ENCODE data around the gene KIR3DL3. TPM values are rescaled to one million over a fixed set of nuclear protein-coding genes. Genes with fewer than 3 reads are reported as not detected.
"Not testable (repeated sequence)": the region's sequence is repeated elsewhere in the genome, so short reads cannot be mapped to it uniquely, and the experiment has no call there.

The KIR3DL3 gene
- total RNA-seq: not detected in 2 replicates

DNA sequence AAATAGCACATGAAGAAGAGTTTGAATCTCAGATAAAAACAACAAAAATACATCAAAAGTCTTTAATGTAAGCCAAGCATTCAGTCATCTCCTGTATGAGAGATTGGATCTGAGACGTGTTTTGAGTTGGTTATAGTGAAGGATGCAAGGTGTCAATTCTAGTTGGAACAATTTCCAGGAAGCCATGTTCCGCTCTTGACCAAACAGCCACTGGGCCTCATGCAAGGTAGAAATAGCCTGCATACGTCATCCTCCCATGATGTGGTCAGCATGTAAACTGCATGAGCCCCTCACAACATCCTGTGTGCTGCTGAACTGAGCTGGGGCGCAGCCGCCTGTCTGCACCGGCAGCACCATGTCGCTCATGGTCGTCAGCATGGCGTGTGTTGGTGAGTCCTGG is at the start of gene KIR3DL3:
Gene KIR3DL3, plus strand, starts transcription at position 301 of the 400 bp plus-strand sequence. Its CDS starts 55 bp downstream, at position 356.
- Histone ChIP-seq H3K27me3 (ENCODE audit: control insufficient read depth, insufficient read depth, low read length) (no peaks in the 10 kb centered on the region), H3K4me3 (ENCODE audit: low read depth, low read length) (no peak within 1 kb of the TSS), H3K36me3 (ENCODE audit: control insufficient read depth, insufficient read depth, low read length) (no peaks in the 10 kb centered on the region)
- TF ChIP-seq, protein P1, sequence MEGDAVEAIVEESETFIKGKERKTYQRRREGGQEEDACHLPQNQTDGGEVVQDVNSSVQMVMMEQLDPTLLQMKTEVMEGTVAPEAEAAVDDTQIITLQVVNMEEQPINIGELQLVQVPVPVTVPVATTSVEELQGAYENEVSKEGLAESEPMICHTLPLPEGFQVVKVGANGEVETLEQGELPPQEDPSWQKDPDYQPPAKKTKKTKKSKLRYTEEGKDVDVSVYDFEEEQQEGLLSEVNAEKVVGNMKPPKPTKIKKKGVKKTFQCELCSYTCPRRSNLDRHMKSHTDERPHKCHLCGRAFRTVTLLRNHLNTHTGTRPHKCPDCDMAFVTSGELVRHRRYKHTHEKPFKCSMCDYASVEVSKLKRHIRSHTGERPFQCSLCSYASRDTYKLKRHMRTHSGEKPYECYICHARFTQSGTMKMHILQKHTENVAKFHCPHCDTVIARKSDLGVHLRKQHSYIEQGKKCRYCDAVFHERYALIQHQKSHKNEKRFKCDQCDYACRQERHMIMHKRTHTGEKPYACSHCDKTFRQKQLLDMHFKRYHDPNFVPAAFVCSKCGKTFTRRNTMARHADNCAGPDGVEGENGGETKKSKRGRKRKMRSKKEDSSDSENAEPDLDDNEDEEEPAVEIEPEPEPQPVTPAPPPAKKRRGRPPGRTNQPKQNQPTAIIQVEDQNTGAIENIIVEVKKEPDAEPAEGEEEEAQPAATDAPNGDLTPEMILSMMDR (IDR thresholded peaks at IDR 0.05; ENCODE audit: insufficient read depth, low read length, poor library complexity, severe bottlenecking): no peak
- DNase-seq (ENCODE audit: low read depth): no peak

DNA sequence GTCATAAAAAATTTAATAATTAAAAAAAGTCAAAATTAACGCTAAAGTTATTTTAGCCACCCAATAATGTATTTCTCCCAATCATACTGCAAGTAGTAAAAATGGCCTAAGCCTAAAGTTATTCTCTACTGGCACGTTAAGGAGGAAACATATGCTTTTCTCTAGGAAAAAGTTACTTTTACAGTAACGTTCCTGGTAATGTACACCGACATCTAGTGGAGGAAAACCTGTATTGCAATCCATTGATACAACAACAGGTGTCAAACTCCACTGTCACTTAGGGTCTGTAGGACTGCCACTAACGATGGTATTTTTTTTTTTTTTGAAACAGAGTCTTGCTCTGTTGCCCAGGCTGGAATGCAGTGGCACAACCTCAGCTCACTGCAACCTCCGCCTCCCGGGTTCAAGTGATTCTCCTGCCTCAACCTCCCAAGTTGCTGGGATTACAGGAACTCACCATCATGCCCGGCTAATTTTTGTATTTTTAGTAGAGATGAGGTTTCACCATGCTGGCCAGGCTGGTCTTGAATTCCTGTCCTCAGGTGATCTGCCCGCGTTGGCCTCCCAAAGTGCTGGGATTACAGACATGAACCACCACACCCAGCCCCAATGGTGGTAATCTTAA is 47.9 kb upstream of the KIR3DL3 start:
- H3K4me3 ChIP-seq (ENCODE audit: low read depth, low read length); H3K27me3 ChIP-seq (ENCODE audit: control insufficient read depth, insufficient read depth, low read length); DNase-seq (ENCODE audit: low read depth); H3K36me3 ChIP-seq (ENCODE audit: control insufficient read depth, insufficient read depth, low read length): not testable (repeated sequence)
- TF ChIP-seq, protein P1 (IDR thresholded peaks at IDR 0.05; ENCODE audit: insufficient read depth, low read length, poor library complexity, severe bottlenecking): peak; percentile 73

DNA sequence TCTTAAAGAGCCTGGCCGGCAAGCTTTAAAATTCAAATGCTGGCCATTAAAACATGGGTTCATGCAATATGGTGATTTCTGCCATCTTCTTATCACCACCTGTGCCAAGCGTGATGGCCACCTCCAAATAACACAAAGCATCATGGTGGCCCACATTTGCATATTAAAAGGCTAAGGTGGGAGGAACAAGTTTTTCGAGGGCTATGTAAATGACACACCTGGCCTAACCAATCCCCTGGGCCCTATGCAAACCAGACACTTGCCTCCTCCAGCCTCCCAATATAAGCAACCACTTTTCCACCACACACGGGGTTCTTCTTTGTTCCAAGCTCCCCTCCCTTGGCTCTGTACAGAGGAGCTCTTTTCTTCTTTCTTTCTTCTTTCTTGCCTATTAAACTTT is 47.0 kb upstream of the KIR3DL3 start:
- TF ChIP-seq, protein P1 (IDR thresholded peaks at IDR 0.05; ENCODE audit: insufficient read depth, low read length, poor library complexity, severe bottlenecking): no peak
- no peak for DNase-seq (ENCODE audit: low read depth)
- H3K27me3 ChIP-seq (ENCODE audit: control insufficient read depth, insufficient read depth, low read length): no peaks in the 10 kb centered on the region
- no peak overlapping the region for H3K4me3 ChIP-seq (ENCODE audit: low read depth, low read length)
- no peaks in the 10 kb centered on the region for H3K36me3 ChIP-seq (ENCODE audit: control insufficient read depth, insufficient read depth, low read length)

DNA sequence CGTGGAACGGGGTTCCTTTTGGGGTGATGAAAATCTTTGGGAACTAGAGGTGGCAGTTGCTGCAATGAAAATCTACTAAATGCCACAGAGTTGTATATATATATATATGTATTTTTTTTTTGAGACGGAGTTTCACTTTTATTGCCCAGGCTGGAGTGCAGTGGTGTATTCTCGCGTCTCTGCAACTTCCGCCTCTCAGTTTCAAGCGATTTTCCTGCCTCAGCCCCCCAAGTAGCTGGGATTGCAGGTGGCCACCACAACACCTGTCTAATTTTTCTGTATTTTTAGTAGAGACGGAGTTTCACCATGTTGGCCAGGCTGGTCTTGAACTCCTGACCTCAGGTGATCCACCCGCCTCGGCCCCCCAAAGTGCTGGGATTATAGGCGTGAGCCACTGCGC is 42.6 kb upstream of the KIR3DL3 start:
- not testable (repeated sequence) for DNase-seq (ENCODE audit: low read depth); H3K4me3 ChIP-seq (ENCODE audit: low read depth, low read length); H3K27me3 ChIP-seq (ENCODE audit: control insufficient read depth, insufficient read depth, low read length); H3K36me3 ChIP-seq (ENCODE audit: control insufficient read depth, insufficient read depth, low read length)

DNA sequence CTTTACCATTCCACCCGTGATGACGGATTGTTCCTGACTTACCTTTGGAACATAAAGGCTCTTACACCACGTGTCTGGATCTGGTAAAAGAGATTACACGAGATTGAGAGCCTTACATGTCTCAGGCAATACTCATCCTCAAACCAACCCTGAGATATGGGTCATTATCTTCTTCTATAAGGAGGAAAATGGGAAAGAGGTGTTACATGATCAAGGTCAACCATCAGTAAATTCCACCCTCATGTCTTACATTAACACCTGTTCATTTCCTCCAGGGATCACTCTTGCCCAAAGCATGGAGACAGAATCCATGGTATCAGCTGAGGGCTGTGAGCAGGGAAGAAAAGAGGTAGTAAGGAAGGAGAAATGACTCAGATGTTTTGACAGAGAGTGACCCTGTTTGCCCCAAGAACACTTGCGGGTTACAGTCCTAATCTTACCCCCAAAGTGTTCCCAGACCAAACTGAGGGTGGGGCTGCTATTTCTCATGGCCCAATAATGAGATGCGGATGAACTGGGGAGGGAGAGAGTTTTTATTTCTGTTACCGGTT is 41.9 kb upstream of the KIR3DL3 start:
- Histone ChIP-seq H3K4me3 (ENCODE audit: low read depth, low read length) (no peak overlapping the region), H3K27me3 (ENCODE audit: control insufficient read depth, insufficient read depth, low read length) (no peaks in the 10 kb centered on the region), H3K36me3 (ENCODE audit: control insufficient read depth, insufficient read depth, low read length) (no peaks in the 10 kb centered on the region)
- no peak for DNase-seq (ENCODE audit: low read depth)
- TF ChIP-seq, protein P1 (IDR thresholded peaks at IDR 0.05; ENCODE audit: insufficient read depth, low read length, poor library complexity, severe bottlenecking): no peak

DNA sequence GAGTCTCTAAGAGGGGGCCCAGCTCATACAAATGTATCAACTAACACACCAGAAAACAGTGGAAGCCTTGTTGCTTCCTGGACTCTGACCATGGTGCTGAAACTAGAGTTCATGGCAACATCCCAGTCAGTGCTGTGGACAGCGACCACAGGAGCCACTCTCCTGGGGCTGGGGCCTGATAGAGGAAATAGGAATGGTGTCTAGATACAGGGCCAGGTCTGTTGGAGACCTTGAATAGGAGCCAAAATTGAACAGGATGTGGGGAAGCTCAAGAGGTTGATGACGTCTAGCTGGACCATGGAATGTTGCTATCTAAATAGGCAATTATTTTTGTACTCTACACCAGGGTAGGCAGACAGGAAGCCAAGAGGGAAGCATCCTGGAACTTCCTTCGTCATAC is 39.7 kb upstream of the KIR3DL3 start:
- no peaks in the 10 kb centered on the region for H3K27me3 ChIP-seq (ENCODE audit: control insufficient read depth, insufficient read depth, low read length)
- no peak for DNase-seq (ENCODE audit: low read depth)
- no peak overlapping the region for H3K4me3 ChIP-seq (ENCODE audit: low read depth, low read length)
- TF ChIP-seq, protein P1 (IDR thresholded peaks at IDR 0.05; ENCODE audit: insufficient read depth, low read length, poor library complexity, severe bottlenecking): no peak
- no peaks in the 10 kb centered on the region for H3K36me3 ChIP-seq (ENCODE audit: control insufficient read depth, insufficient read depth, low read length)

Measured in kidney epithelial cell (primary cell).